GM19328 (cell line): ENCODE measurements around the gene CNPPD1.
"Not testable (repeated sequence)": the region's sequence is repeated elsewhere in the genome, so short reads cannot be mapped to it uniquely, and the experiment has no call there.

ENCODE experiments used
- ATAC-seq: cut with Tn5 transposase; IDR thresholded peaks from one replicate; pipeline ENCODE4 v1.9.1; 2021; ENCODE audit warnings: mild to moderate bottlenecking, moderate library complexity; ENCODE audit not compliant: unreplicated experiment

CNPPD1 gene

DNA sequence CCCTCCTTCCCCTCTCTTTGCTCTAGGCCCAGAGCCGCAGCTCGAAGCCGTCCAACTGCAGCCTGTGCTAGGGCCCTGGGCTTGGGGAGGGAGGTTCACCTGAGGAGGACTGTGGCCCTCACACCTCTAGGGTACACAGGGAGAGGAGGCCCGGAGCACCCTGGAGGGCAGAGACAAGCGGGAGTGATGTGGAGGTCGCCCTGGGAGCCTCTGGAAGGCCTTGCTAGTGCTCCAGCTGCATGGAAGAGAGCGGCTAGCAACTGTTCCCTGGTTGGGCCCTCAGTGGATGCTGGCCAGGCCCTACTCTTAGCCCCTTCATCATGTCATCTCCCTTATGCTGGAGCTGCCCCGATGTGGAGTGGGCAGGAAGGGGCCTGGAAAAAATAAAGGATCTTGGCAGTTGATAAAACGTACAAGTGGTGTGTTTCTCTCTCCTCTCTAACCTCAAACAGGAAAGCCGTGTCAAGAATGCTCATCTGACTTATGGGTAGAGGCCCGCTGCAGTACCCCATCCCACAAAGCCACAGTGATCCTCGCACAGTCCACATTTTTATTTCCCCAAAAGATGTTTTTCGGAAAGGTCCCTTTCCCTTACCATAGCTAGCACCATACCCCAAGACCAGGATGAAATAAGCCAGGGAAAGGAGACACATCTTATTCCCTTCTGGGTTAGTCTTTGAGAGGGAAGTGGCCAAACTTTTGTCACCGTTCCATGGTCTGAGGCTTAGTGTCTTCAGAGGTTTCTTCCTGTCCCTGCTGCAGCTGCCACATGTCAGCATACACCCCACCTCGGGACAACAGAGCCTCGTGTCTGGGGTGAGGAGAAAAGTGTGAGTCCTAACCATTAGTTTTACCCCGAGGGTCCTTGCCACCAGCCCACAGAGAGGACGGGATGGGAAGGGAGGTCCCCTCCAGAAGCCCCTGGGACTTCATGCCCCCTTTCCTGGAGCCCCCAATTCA is 32.8 kb upstream of the CNPPD1 start:
- ATAC-seq = no peak

DNA sequence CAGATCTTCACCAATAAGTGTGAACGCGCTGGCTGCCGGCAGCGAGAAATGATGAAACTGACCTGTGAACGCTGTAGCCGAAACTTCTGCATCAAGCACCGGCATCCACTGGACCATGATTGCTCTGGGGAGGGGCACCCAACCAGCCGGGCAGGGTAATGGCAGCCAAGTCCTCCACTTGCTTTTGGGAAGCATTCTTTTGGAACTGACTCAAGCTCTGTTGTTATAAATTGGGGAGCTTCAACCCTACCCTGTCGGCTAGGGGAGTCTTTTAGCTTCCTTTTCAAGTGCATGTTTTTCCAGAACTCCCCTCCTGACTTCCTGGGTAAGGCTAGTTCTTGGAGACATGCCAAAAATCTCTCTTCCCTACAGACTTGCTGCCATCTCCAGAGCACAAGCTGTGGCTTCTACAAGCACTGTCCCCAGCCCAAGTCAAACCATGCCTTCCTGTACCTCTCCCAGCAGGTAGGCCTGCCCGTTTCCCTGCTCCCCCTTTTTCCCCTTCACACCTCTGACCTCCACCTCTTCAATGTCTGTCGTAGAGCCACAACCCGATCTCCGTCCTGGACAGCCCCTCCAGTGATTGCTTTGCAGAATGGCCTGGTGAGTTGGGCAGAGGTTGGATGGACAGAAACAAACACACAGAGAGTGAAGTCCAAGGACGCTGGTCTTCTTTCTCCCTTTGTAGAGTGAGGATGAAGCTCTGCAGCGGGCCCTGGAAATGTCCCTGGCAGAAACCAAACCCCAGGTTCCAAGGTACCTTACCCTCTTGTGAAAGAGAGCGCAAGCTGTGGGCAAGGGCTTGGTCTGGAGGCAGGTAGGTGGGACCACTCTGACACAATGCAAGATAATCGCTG is 31.4 kb upstream of the CNPPD1 start:
- no peak for ATAC-seq

DNA sequence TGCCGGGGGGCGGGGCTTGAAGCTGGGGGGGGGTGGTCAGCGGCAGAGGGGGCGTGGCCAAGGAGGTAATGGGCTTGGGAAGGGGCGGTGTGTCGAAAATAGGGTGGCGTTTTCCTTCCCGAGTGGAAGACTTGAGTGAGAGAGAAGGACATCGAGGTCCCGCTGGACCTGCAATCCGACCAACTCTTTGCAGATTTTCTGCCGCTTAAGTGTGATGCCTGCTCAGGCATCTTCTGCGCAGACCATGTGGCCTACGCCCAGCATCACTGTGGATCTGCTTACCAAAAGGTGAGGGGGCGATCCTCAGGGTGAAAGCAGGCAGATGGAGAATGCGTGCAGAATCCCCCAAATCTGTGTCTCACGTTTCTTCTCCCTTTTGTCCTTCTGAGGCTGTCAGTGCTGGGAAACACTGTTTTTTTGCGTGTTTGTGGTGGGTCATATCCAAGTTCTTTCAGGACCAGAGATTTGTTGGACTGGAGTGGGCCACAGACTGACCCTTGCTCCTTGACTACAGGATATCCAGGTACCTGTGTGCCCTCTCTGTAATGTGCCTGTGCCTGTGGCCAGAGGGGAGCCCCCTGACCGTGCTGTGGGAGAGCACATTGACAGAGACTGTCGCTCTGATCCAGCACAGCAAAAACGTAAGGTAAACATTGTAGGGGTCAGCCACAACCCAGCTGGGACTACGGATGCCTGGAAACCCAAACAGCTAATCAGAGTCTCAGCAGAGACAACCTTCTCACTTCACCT is 30.6 kb upstream of the CNPPD1 start:
- no peak for ATAC-seq

DNA sequence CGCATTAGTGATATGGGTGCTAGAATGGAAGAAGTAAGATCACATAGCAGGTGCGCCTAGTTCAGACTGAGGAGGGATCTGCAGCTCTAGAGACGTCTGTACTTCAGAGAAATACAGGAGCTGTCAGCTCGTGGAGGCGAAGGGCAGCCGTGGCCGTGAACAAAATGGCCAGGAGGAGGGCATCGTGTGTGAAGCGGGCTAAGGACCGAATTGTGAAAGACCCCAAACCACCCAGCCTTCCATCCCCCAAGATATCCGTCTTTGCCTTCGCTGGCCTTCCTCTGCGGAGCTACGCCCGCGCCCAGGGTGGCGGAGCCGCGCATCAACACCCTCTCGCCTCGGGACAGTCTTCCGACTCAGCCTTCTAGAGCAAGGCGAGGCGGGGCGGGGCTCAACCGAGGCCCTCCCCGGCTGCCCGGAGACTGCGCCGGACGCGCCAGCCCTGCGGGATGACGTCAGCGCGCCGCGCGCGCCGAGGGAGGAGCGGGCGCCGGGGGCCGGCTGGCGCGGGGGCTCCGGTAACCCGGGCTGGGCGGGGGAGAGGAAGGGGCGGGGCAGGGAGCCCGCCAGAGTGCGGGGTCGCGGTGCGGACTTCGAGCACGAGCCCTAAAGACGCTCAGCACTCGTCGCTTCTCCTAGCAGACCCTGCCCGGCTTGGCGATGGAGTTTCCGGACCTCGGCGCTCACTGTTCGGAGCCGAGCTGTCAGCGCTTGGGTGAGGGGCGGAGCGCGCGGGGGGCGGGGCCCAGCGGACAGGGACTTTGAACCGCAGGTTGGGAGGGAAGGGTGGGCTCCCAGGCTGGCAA is 29.8 kb upstream of the CNPPD1 start, which contains the start of gene ZFAND2B:
Gene ZFAND2B (plus strand): TSS at position 455 of the 806 bp plus-strand sequence. CDS start 206 bp downstream, at position 661.
- ATAC-seq = peak; percentile 98

DNA sequence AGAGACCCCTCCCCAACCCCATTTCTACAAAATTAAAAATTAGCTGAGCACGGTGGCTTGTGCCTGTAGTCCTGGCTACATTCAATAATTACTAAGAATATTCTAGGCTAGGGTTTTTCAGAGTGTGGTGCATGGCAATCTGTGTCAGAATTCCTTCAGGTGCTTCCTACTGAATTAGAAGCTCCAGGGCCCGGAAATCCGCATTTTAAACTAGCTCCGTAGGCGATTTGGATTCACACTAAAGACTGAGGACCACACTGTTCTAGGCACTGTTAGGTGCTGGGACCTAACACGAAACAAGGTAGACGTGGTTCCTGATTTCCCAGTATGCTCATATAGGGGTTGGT is 29.2 kb upstream of the CNPPD1 start:
- ATAC-seq = no peak

DNA sequence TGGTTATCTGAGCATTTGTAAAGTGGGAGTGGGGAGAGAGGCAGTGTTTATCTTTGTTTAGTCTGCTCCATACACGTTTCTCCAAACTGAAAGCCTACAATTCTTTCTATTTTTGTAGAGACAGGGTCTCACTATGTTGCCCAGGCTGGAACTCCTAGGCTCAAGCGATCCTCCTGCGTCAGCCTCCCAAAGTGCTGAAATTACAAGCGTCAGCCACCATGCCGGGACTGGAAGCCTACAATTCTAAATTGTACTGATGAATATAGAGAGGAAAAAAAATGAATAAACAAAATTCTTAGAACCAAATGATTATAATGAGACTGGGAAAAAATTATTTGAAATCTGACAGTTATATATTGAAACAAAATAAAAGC is 28.4 kb upstream of the CNPPD1 start:
- ATAC-seq = no peak

DNA sequence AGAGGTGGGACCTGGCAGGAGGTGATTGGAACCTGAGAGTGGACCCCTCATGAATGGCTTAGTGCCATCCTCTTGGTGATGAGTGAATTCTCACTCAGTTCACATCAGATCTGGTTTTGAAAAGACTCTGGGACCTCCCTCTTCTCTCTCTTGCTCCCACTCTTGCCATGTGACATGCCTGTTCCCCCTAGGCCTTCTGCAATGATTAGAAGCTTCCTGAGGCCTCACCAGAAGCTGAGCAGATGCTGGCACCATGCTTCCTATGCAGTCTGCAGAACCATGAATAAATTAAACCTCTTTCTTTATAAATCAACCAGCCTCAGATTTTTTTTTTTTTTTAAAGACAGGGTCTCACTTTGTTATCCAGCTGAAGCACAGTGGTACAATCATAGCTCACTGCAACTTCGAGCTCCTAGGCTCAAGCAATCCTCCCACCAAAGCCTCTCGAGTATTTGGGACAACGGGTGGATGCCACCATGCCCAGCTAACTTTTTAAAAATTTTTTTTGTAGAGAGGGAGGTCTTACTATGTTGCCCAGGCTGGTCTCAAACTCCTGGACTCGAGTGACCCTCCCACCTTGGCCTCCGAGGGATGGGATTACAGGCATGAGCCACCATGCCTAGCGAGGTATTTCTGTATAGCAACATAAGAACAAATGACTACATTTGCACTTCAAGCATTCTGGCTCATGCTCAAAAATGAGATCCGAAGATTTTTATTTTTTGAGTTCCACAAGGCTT is 27.9 kb upstream of the CNPPD1 start:
- ATAC-seq = no peak

DNA sequence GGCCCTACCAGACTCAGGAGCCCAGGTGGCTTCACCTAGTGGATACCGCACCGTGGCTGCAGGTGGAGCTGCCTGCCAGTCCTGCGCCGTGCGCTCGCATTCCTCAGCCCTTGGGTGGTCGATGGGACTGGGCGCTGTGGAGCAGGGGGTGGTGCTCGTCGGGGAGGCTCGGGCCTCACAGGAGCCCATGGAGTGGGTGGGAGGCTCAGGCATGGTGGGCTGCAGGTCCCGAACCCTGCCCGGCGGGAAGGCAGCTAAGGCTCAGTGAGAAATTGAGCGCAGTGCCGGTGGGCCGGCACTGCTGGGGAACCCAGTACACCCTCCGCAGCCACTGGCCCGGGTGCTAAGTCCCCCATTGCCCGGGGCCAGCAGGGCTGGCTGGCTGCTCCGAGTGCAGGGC is 24.6 kb upstream of the CNPPD1 start:
- not testable (repeated sequence) for ATAC-seq

DNA sequence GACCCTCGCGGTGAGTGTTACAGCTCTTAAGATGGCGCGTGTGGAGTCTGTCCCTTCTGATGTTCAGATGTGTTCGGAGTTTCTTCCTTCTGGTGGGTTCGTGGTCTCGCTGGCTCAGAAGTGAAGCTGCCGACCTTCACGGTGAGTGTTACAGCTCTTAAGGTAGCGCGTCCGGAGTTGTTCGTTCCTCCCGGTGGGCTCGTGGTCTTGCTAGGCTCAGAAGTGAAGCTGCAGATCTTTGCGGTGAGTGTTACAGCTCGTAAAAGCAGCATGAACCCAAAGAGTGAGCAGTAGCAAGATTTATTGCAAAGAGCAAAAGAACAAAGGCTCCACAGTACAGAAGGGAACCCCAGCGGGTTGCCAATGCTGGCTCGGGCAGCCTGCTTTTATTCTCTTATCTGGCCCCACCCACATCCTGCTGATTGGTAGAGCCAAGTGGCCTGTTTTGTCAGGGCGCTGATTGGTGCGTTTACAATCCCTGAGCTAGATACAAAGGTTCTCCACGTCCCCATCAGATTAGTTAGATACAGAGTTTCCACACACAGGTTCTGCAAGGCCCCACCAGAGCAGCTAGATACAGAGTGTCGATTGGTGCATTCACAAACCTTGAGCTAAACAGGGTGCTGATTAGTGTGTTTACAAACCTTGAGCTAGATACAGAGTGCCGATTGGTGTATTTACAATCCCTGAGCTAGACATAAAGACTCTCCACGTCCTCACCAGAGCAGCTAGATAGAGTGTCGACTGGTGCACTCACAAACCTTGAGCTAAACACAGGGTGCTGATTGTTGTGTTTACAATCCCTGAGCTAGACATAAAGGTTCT is 24.0 kb upstream of the CNPPD1 start:
- ATAC-seq = not testable (repeated sequence)

DNA sequence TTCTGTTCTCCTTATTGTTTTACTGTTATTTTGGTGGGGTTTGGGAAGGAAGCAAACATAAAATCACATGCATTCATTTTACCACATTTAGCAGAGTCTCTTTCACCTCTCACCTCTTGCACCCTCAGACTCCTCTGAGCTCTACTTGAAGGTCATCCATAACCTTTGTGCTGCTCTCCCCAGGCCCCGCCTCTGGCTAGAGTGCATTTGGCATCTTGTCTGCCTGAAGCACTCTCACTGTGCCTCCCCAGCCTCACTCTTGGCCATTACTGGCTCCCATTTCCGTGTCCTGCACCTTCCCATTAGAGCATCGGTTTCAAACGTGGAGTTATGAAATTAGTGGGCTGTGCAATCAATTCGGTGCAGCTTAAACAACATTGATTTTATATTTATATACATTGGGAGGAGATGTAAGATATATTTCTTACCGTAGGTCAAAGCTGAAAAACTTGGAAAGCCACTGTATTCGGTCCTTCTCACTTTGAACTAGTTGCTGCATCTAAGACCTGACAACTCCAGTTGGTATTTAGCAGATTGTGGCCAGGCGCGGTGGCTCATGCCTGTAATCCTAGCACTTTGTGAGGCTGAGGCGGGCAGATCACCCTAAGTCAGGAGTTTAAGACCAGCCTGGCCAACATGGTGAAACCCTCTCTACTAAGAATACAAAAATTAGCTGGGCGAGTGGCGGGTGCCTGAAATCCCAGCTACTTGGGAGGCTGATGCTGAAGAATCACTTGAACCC is 22.9 kb upstream of the CNPPD1 start:
- no peak for ATAC-seq

DNA sequence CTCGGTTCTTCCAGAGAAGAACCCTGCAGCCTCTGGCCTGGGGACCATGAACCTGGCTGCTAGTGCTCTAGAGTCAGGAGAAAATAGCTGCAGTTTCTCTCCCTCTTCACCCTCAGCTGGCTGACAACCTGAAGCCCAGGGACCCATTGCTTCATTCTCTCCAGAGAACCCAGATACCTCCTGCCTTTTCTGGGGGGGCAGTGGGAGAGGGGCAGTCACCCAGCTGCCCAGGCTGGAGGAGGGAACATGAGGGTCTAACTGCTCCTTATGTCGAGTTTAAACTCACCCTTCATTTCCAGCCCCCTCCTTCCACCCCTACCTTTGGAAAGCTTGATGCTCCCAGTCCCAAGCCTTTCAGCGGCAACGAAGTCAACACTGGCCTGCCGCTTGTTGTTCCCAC is 22.2 kb upstream of the CNPPD1 start:
- no peak for ATAC-seq

DNA sequence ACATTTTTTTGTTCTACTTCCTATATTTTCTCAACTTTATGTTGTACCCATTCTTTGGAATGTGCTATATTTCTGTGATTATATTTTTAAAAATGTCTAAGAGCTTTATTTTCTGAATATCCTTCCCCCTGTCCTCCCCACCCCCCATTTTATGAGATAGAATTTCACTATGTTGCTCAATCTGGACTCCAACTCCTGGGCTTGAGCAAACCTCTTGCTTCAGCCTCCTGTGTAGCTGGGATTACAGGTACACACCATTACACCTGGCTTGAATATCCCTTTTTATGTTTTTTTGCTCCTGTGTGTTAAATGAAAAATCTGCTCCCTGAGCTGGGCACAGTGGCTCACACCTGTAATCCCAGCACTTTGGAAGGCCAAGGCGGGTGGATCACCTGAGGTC is 20.7 kb upstream of the CNPPD1 start:
- ATAC-seq = no peak

DNA sequence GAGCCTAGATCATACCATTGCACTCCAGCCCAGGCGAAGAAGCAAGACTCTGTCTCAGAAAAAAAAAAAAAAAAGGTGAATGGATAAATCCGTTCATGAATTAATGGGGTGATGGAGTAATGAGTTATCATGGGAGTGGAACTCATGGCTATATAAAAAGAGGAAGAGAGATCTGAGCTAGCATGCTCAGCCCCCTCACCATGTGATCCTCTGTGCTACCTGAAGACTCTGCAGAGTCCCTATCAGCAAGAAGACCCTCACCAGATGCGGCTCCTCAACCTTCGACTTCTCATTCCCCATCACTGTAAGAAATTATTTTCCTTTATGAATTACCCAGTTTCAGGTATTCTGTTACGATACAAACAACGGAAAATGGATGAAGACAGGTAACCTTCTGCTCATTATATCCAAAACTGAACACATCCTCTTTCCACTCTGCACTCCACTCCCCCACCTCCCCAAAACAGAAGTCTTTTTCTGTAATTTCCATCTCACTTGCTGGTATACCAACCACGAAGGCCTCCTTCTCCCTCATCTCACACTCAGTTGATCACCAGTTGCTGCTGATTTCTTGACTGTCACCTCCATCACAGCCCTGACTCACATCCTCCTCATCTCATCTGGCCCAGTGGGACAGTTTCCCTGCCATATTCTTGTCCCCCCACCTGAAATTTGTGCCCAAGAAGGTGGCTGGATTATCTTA is 10.2 kb upstream of the CNPPD1 start:
- no peak for ATAC-seq

DNA sequence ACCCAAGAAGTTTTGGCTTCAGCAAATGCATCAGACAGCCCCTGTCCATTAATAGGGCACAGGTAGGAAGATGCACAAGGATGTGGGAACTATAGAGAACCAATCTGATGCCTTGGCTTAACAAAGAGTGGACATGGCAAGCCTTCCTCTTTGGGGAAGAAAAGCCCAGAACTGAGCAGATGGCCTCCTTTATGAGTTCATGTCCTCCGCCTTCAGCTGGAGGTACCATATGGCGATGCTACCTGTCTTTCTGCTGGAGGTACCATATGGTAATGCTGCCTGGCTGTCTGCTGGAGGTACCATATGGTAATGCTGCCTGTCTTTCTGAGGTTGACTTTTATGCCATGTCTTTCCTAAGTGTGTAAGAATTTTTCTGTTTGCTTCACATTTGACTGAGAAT is 7.4 kb upstream of the CNPPD1 start:
- ATAC-seq = no peak

DNA sequence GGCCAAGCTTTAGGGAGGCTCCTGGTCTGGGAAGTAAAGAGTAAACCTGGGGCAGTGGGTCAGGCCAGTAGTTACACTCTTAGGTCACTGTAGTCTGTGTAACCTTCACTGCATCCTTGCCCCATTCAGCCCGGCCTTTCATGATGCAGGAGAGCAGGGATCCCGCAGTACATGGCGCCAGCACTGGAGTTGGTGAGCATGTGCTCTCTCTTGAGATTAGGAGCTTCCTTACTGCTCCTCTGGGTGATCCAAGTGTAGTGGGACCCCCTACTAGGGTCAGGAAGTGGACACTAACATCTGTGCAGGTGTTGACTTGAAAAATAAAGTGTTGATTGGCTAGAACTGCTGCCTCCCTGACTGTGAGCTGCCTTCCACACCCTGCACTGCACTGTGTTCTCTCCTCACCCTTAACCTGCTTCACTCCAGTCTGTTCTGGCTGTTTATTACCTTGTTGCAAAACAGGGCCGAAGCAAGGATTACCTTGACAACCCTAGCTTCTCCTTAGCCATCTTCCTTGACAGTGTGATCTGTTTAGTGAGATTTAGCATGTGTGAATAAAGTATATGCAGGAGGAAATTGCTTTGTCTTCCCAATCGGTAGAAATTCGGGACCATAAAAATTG is 6.5 kb upstream of the CNPPD1 start:
- no peak for ATAC-seq

DNA sequence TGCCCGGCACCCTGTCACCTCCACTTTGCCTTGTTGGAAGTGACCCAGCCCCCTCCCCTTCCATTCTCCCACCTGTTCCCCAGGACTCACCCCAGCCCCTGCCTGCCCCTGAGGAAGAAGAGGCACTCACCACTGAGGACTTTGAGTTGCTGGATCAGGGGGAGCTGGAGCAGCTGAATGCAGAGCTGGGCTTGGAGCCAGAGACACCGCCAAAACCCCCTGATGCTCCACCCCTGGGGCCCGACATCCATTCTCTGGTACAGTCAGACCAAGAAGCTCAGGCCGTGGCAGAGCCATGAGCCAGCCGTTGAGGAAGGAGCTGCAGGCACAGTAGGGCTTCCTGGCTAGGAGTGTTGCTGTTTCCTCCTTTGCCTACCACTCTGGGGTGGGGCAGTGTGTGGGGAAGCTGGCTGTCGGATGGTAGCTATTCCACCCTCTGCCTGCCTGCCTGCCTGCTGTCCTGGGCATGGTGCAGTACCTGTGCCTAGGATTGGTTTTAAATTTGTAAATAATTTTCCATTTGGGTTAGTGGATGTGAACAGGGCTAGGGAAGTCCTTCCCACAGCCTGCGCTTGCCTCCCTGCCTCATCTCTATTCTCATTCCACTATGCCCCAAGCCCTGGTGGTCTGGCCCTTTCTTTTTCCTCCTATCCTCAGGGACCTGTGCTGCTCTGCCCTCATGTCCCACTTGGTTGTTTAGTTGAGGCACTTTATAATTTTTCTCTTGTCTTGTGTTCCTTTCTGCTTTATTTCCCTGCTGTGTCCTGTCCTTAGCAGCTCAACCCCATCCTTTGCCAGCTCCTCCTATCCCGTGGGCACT is 5.8 kb upstream of the CNPPD1 start:
- no peak for ATAC-seq
